Kidney tubule cell (primary cell): Measurements from ENCODE around the gene TIAM2.

ENCODE experiments used
- DNase-seq: peaks from one replicate; pipeline ENCODE4 v3.0.0-alpha.2; 2018; ENCODE audit warnings: low spot score

The TIAM2 gene

GRCh38 chr6:155261111-155261900 is 266.2 kb downstream of the TIAM2 start:
- no peak for DNase-seq

- DNase-seq = no peak
Observed at GRCh38 chr6:155262655-155263054, 267.5 kb downstream of the TIAM2 start.

GRCh38 chr6:155263373-155264063 is 268.4 kb downstream of the TIAM2 start, which contains the start of gene CLDN20:
CLDN20 (plus strand) TSS chr6:155264013; CDS start chr6:155275720, 11,707 bp downstream.
- DNase-seq = no peak

- DNase-seq = no peak
Observed at GRCh38 chr6:155264693-155265320, 269.7 kb downstream of the TIAM2 start.

GRCh38 chr6:155265843-155266535 is 270.9 kb downstream of the TIAM2 start:
- DNase-seq = no peak

GRCh38 chr6:155267411-155267810 is 272.3 kb downstream of the TIAM2 start:
- no peak for DNase-seq

GRCh38 chr6:155268088-155268867 is 273.2 kb downstream of the TIAM2 start:
- DNase-seq = peak; percentile 42

- DNase-seq = no peak
Observed at GRCh38 chr6:155269765-155270164, 274.6 kb downstream of the TIAM2 start.

- DNase-seq = no peak
Observed at GRCh38 chr6:155270561-155271091, 275.5 kb downstream of the TIAM2 start.

GRCh38 chr6:155271145-155271544 is 276.0 kb downstream of the TIAM2 start:
- no peak for DNase-seq

GRCh38 chr6:155272353-155273232 is 277.5 kb downstream of the TIAM2 start:
- no peak for DNase-seq

GRCh38 chr6:155273431-155273830 is 278.3 kb downstream of the TIAM2 start:
- DNase-seq = peak; percentile 65

- DNase-seq = no peak
Observed at GRCh38 chr6:155274106-155274505, 279.0 kb downstream of the TIAM2 start.

GRCh38 chr6:155274533-155274932 is 279.4 kb downstream of the TIAM2 start:
- DNase-seq = peak; percentile 61

GRCh38 chr6:155275808-155276480 is 280.8 kb downstream of the TIAM2 start:
- no peak for DNase-seq

GRCh38 chr6:155276638-155277037 is 281.5 kb downstream of the TIAM2 start:
- DNase-seq = no peak

GRCh38 chr6:155278319-155279049 is 283.4 kb downstream of the TIAM2 start:
- DNase-seq = no peak

- no peak for DNase-seq
Observed at GRCh38 chr6:155284775-155285174, 289.7 kb downstream of the TIAM2 start.

- DNase-seq = no peak
Observed at GRCh38 chr6:155287762-155288161, 292.6 kb downstream of the TIAM2 start.
